ENCODE data around the gene CYBC1.
"Not testable (repeated sequence)": the region's sequence is repeated elsewhere in the genome, so short reads cannot be mapped to it uniquely, and the experiment has no call there.

CYBC1 gene

GRCh38 chr17:82432017-82432416, 18.5 kb downstream of the CYBC1 start:
- peak; percentile 10 for DNase-seq

GRCh38 chr17:82429824-82430223, 20.7 kb downstream of the CYBC1 start:
- DNase-seq: no peak

GRCh38 chr17:82428546-82428945, 22.0 kb downstream of the CYBC1 start:
- no peak for DNase-seq

- DNase-seq: no peak
Observed at GRCh38 chr17:82424863-82425159, 25.7 kb downstream of the CYBC1 start.

GRCh38 chr17:82424001-82424862, 26.3 kb downstream of the CYBC1 start:
- DNase-seq: peak; percentile 17

- DNase-seq: no peak
Observed at GRCh38 chr17:82419540-82419939, 31.0 kb downstream of the CYBC1 start.

- DNase-seq: peak; percentile 53
Observed at GRCh38 chr17:82418001-82418986, 32.3 kb downstream of the CYBC1 start, which contains the start of the genes HEXD and OGFOD3. TSS of gene HEXD (plus strand) at chr17:82418347. CDS start at chr17:82419800, 1,453 bp downstream. TSS of gene OGFOD3 (minus strand) at chr17:82418586. CDS start at chr17:82418485, 101 bp downstream.

- DNase-seq: no peak
Observed at GRCh38 chr17:82416771-82417170, 33.8 kb downstream of the CYBC1 start.

GRCh38 chr17:82416264-82416663, 34.3 kb downstream of the CYBC1 start:
- DNase-seq: no peak

- no peak for DNase-seq
Observed at GRCh38 chr17:82415786-82416185, 34.8 kb downstream of the CYBC1 start.

GRCh38 chr17:82415336-82415735, 35.2 kb downstream of the CYBC1 start:
- no peak for DNase-seq

GRCh38 chr17:82414548-82415281, 35.8 kb downstream of the CYBC1 start:
- DNase-seq: no peak

- no peak for DNase-seq
Observed at GRCh38 chr17:82412535-82413520, 37.7 kb downstream of the CYBC1 start.

GRCh38 chr17:82412081-82412480, 38.5 kb downstream of the CYBC1 start:
- not testable (repeated sequence) for DNase-seq

GRCh38 chr17:82411396-82412053, 39.0 kb downstream of the CYBC1 start:
- DNase-seq: no peak

- no peak for DNase-seq
Observed at GRCh38 chr17:82410014-82410716, 40.4 kb downstream of the CYBC1 start.

- no peak for DNase-seq
Observed at GRCh38 chr17:82408938-82409318, 41.6 kb downstream of the CYBC1 start.

- DNase-seq: no peak
Observed at GRCh38 chr17:82408288-82408937, 42.1 kb downstream of the CYBC1 start.

- no peak for DNase-seq
Observed at GRCh38 chr17:82407255-82407654, 43.3 kb downstream of the CYBC1 start.

- DNase-seq: no peak
Observed at GRCh38 chr17:82406131-82406671, 44.4 kb downstream of the CYBC1 start.

Measured in DMS 273 treated with DMSO at 0.1 percent for 48 hours (cell line).